Hepatocyte (in vitro differentiated cells): ENCODE data around the gene DISC1.

Experiments
- EZH2 ChIP-seq: fragments of 200-600 bp; sonication (generic); IDR thresholded peaks from 2 replicates; pipeline ENCODE4 v1.6.1; 2016; ENCODE audit warnings: antibody characterized with exemption, mild to moderate bottlenecking, borderline replicate concordance
- EZH2phosphoT487 ChIP-seq: fragments of 200-600 bp; sonication (generic); IDR thresholded peaks from one replicate; pipeline ENCODE4 v1.6.1; 2018; ENCODE audit warnings: antibody characterized with exemption, mild to moderate bottlenecking, low read depth, moderate library complexity; ENCODE audit not compliant: unreplicated experiment, severe bottlenecking

- TF ChIP-seq EZH2phosphoT487 (no peak), EZH2 (no peak)
These were observed 67.5 kb downstream of the DISC1 start for GRCh38 chr1:231694075-231694431.
